Endometrial microvascular endothelial cells (primary cell): ENCODE data around the gene ITPKB. TPM values are rescaled to one million over a fixed set of nuclear protein-coding genes. Genes with fewer than 3 reads are reported as not detected.
"Not testable (repeated sequence)": the region's sequence is repeated elsewhere in the genome, so short reads cannot be mapped to it uniquely, and the experiment has no call there.

Experiments used
- in situ Hi-C: cut with HindIII; loops from 2 replicates; pipeline ENCODE4 v1.10.0; 2017; ENCODE audit warnings: low sequenced_read_pairs, low pct_unique_long_range_greater_than_20kb; ENCODE audit errors: inconsistent ontology term
- total RNA-seq: library from RNA; depleted of rRNA; stranded (reverse); fragments of >200 nt; gene quantifications from one replicate; pipeline ENCODE4 v1.2.3, GENCODE V29; 2015; ENCODE audit errors: inconsistent ontology term

The ITPKB gene
- 16.2 TPM for total RNA-seq

- in situ Hi-C loops: no loop called here
Measured at GRCh38 chr1:226738995-226739695, at the start of gene ITPKB. Gene ITPKB (minus strand): TSS chr1:226739282. CDS start chr1:226737458, 1,824 bp downstream.

DNA sequence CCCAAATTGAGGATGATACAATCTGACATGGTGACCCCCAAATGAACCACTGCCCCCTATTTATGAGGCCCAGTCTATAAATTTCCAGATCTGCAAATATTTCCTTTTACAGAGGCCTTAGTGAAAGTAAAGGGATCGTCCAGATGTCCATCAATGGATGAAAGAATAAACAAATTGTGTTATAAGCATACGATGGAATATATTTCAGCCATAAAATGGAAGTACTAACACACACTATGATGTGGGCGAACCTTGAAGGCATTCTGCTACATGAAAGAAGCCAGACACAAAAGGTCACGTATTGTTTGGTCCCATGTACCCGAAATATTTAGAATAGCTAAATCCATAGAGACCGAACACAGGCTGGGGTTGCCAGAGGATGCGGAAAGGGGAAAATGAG is 48.6 kb upstream of the ITPKB start:
- in situ Hi-C loops: no loop called here

GRCh38 chr1:226787071-226787470 is 48.0 kb upstream of the ITPKB start:
- in situ Hi-C loops: no loop called here

GRCh38 chr1:226786550-226786949 is 47.5 kb upstream of the ITPKB start:
- in situ Hi-C loops: no loop called here

DNA sequence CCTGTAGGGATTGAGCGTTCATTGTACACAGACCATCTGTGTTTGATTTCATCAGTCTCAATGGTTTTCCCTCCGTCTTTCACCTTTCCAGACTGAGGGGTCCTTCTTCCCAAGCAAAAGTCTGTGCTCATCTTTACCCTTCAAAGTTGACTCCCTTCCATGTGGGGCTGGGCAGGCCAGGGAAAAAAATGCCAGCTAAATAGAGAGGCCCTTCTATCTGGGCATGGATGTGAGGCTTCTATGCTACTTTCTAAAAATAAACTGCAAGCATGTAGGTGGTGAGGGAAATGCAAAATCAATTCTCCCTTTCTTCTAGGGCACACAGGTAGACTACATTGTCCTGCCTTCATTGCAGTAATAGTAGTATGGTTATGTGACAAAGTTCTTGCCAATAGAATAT is 46.7 kb upstream of the ITPKB start:
- in situ Hi-C loops: no loop called here

DNA sequence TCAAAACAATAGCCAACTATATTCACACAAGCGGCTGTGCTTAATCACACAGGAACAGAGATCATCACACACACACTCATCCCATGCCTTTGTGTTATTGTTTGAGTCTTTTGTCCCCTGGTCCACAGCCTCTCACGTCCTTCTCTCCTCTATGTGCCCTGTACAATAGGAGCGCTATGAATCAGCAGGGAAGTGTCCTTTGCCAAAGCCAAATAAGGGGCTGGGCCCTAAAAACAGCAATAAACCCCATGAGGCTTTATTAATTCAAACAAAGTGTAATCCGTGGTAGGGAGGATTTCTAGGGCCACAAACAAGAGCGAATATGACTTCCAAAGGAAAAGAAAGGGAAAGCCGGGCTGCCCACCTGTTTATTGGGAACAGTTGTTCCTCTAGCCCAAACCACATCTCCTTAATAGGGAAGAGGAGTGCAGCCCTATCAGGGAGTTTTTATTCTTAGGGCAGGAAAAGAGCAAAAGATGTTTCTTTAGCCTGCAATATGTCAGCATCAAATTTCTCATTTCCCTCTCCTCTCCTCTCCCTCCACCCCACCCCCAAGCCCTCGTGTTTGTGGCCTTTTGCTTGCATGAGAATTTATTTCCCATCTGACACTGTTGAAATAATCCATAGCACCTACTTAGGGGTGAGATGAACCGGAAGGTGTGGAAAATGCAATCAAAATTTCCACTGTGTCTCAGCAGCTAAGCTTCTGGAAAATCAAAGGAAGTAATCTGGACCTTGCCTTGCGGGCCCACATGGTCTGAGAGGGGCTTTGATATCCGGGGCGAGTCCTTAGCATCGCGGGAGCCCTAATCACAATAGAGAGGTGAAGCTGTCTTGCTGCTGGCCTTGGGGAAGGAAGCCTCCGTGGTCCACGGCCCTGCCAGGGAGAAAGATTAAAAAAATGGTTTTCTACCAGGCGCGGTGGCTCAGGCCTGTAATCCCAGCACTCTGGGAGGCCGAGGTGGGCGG is 45.3 kb upstream of the ITPKB start:
- in situ Hi-C loops: no loop called here

GRCh38 chr1:226782845-226783601 is 43.9 kb upstream of the ITPKB start:
- in situ Hi-C loops: no loop called here

GRCh38 chr1:226781937-226782609 is 43.0 kb upstream of the ITPKB start:
- in situ Hi-C loops: no loop called here

GRCh38 chr1:226779561-226779960 is 40.5 kb upstream of the ITPKB start:
- in situ Hi-C loops: no loop called here

DNA sequence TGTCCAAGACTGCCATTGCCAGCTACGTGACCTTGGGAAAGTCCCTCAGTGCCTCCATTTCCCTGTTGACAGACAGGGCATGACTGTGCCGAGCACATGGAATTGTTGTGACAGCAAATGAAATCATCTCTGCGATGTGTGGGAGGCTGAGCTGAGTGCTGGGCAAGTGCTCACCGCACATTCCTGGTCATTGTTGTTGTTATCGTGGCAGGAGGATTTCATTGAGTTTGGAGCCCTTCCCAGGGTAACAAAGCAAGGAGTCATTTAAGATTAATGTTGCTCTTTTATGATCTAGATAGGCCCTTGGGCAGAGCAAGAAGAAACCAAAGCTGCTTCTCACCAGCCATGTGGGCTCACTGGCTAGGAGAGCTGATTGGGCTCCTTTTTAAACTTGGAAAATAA is 39.6 kb upstream of the ITPKB start:
- in situ Hi-C loops: no loop called here

DNA sequence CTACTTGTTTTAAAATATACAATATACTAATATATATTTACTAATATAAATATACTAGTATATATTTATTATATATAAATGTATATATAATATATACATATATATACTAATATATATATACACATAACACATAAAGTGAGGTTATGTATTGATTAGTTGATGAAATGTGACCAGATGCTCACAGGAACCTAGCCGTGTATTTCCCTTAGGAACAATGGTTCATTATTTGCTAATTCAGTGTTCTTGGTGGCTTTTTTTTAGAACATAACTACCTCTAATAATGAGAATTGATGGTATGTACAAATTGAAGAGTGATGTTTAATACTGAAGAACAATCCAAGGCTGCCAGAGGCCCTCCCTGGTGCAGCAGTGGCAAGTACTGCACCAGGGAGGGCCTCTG is 37.9 kb upstream of the ITPKB start:
- in situ Hi-C loops: no loop called here

GRCh38 chr1:226776066-226776465 is 37.0 kb upstream of the ITPKB start:
- in situ Hi-C loops: no loop called here

DNA sequence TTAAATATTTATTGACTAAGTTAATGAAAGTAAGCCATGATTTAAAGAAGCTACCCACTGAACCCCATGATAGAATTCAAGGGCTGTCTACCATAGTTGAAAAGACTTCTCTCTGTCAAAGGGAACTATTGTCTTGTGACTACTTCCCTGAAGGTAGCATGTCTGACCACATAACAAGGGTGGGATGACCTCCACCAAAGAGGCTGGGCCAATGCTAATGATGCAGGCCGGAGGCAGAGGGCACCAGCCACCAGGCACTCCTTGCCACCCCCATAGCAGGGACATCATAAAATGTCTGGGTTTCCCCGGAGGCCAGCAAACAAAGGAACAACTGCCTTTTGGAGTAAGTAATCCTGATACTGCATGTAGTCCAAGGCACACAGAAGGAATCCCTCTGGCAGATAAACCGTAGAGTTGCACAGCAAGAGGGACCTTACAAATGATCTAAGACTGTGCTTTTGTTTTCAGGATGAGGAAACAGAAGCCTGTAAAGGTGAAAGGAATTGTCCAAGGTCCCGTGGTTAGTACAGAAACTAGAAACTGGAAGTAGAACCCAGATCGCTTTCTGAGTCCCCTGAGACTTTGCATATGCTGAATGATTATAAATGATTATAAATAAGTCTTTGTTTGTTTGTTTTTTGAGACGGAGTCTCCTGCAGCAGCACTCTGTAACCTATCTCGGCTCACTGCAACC is 33.5 kb upstream of the ITPKB start:
- in situ Hi-C loops: no loop called here

DNA sequence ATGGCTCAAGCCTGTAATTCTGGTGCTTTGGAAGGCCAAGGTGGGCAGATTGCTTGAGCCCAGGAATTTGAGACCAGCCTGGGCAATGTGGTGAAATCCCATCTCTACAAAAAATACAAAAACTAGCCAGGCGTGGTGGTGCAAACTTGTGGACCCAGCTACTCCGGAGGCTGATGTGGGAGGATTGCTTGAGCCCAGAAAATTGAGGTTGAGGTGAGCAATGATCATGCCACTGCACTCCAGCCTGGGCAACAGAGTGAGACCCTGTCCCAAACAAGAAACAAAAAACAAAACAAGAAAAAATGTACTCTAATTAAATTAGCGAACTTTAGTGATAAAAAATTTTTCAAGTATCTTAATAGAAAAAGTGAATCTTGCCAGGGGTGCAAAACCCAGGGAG is 28.1 kb upstream of the ITPKB start:
- in situ Hi-C loops: not testable (repeated sequence)

GRCh38 chr1:226766565-226766964 is 27.5 kb upstream of the ITPKB start:
- in situ Hi-C loops: no loop called here

GRCh38 chr1:226764533-226764932 is 25.5 kb upstream of the ITPKB start:
- in situ Hi-C loops: no loop called here

- in situ Hi-C loops: no loop called here
Measured at GRCh38 chr1:226763905-226764264, 24.8 kb upstream of the ITPKB start.
